Measurements from ENCODE around the gene ABHD14A.

The ABHD14A gene

DNA sequence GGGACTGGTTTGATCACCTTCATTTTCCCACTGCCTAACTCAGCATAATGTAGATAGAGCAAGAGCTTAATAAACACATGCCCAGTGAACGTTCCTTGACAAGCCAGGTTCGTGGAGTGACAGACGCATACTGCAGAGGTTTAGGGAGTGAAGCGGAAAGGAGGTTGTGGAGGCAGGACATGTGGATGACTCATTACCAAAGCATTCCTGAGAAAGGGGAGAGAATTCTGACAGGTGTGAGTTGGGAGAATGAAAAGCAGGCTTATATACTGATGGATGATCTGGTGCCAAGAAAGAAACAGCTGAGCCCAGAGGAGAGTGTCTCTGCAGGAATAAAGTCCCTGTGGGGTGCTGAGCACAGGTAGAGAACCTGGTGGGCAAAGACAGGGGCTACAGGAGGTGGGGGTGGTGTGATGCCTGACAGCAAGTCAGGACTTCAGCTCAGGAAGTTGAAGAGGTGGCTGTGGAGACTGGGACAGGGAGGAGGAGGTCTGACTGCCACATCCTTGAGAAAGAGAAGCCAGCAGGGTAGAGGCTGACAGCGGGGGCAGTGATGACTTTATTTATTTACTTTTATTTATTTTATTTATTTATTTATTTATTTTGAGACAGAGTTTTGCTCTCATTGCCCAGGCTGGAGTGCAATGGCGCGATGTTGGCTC lies 23.2 kb downstream of the ABHD14A start:
- no peak for DNase-seq

DNA sequence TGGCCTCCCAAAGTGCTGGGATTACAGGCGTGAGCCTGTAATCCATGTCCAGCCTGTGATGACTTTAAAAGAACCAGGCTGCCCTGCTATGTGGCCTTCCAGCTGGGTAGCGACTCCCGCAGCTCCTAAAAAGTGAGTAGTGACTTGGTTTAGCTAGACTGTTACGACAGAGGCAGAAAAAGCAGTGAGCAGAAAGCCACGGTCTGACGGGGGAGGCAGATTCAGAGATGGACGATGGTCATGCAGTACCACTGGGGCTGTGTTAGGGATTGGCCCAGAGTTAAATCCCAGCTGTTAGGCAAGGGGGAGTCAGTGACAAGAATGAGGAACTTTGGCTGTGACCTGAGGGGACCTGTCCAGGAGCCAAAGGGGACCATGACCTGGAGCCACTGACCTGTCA lies 23.9 kb downstream of the ABHD14A start:
- no peak for DNase-seq

GRCh38 chr3:51999846-52000245 lies 25.0 kb downstream of the ABHD14A start:
- DNase-seq, result no peak

DNA sequence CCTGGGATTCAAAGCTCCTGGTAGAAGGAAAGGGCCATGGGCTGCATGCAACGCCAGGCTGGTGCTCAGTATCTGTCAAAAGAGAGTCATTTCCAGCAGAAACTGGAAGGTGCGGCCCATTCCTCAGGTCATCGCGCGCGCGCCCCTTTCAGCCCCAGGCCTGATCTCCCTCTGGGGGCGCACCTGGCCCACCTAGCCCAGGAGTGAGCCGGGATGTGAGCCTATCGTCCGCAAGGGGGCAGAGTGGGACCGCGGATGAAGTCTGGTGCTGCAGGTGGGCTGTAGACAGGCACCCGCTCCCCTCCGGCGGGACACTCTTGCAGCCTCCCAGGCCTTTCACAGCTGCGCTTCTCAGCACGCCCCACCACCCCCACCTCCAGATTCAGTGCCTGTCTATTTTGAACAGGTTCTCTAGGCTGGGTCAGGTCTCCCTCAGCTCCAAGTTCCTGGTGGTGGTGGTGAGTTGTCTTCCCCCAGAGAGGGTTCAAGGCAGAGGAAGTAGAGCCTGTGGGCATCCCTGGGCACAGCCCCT lies 26.6 kb downstream of the ABHD14A start:
- peak; percentile 51 for DNase-seq

DNA sequence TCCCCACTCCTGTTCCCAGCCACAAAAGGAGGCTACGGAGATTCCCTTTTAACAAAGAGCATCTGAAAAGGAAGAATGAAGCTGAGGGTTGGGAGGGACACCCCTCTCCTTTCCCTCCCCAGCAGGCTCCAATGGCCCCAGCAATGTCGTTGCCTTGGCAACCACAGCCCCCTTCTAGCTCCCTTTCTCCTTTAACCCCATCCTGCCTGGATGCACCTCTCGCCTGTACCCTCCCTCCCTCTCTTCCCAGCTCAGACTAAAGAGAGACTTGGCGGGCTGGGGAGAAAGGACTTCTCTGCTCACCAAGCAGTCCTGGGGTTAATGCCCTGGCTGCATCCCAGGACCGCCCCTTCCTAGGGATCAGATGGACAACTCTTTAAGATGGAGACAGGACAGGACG lies 27.9 kb downstream of the ABHD14A start:
- DNase-seq, result no peak

GRCh38 chr3:52004163-52004787 lies 29.4 kb downstream of the ABHD14A start:
- DNase-seq, result peak; percentile 14

DNA sequence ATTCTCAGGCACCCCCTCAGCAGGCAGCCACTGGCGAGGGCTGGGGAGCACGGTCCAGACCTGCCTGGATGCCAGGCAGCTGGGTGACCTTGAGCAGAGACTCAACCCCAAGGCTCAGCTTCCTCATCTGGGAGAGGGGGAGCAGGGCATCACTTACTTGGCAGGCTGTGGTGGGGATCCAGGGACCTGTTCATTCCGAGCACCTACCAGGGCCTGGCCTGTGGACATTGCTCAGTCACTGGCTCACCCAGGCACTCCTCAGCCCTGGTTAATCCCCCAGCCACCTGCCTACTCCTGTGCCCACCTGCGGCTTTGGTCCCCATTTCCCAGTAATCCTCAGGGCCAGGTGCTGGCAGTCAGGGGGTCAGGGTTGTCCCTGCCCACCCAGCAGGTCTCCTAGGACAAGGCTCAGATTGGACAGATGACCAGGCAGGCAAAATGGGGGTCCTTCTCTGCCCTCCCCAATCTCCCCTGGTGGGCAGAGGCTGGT lies 30.1 kb downstream of the ABHD14A start:
- no peak for DNase-seq

DNA sequence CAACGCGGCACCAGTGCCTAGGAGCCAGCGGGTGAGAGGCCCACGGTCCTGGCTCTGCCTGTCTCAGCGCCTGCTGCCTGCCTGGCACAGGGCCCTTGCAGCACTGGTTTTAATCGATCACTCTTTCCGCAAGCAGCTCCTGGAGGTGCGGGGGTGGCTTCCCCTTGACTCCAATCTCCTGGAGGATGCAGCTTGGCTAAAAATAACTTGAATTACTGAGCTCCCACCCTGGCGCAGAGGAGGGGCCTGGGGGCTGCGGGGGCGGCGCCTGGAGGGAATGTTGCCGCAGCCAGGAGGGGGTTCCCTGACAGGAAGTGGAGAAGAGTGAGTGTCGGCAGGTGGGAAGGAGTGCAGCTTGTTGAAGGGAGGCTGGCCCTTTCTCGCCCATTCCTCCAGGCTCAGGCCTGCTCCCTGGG lies 30.7 kb downstream of the ABHD14A start:
- peak; percentile 45 for DNase-seq

DNA sequence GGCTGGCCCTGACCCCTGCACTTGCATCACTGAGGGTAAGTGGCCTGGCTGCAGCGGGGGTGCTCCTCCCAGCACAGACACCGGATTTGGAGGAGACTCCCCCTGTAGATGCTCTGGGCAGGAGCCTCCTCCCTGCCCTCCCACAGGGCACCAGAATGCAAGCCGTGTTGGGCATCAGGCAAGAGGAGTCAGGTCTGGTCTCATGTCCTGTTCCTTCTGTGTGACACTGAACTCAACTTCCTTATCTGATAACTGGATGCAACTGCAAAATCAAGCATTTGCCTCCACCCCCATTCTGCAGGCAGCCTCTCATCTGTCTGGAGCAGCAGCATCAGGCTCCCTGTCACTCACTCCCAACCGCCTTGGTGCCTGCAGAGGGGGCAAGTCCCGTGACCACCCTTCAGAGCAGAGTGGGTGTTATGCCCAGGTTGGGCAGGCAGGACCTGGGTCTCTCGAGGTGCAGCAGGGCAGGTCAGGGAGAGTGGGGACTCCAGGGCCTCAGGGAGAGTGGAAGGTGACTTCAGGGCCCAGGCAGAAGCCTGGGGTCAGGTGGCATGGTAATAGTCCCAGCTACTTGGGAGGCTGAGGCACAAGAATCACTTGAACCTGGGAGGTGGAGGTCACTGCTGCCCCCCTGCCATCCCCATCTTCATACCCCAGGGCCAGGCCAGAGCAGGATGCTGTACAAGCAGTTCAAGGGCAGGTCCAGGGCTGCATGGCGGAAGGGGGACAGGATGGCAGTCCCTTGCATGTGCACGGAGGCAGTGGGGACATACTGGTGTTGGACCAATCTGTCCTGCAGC lies 31.4 kb downstream of the ABHD14A start:
- no peak for DNase-seq

- no peak for DNase-seq
Observed at GRCh38 chr3:52006820-52007133, 31.9 kb downstream of the ABHD14A start.

DNA sequence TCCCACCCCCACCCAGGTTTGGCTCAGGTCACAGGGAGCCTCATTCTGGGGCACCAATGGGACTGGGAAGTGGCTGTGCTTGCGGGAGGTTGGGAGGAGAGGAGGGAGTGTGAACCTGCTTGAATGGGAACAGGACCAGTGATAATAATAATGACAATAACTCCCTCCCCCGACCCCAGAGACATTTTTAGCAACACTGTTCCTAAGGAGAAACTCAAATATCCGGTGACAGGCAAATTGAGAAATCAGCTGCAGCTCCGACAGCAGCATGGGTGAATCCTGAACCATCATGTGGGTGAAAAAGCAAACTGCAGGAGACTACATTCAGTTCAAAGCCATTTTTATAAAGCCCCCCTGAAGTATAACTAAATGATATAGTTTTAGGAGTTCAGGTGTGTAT lies 32.4 kb downstream of the ABHD14A start:
- no peak for DNase-seq

DNA sequence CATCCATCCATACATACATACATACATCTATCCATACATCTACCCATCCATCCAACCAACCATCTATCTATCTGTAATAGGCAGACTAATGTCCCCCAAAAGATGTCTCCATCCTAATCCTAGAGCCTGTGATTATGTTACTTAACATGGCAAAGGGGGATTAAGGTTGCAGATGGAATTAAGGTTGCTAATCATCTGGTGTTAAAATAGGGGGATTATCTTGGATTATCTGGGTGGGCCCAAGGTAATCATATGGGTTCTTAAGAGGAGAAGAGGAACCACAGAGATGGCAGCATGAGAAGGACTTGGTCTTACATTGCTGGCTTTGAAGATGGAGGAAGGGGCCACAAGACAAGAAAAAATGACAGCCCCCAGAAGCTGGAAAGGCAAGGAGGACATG lies 35.6 kb downstream of the ABHD14A start:
- DNase-seq, result no peak

DNA sequence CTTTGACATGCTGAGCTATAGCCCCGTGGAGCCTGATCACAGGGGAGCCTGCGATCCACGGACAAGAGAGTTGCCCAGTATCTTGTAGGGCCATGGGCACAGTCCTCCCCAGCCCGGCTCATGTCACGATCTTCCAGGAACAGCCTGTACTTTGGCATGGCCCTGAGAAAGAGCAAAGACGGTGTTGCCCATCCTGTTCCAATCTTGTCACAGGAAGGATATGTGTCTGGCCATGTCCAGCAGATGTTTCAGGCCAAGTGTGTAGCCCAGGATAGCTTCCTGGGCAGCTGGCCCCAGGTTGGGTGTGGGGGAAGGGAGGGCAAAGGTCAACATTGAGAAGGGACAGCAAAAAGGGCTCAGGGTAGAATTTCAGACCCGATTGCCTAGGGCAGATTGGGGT lies 37.8 kb downstream of the ABHD14A start:
- no peak for DNase-seq

DNA sequence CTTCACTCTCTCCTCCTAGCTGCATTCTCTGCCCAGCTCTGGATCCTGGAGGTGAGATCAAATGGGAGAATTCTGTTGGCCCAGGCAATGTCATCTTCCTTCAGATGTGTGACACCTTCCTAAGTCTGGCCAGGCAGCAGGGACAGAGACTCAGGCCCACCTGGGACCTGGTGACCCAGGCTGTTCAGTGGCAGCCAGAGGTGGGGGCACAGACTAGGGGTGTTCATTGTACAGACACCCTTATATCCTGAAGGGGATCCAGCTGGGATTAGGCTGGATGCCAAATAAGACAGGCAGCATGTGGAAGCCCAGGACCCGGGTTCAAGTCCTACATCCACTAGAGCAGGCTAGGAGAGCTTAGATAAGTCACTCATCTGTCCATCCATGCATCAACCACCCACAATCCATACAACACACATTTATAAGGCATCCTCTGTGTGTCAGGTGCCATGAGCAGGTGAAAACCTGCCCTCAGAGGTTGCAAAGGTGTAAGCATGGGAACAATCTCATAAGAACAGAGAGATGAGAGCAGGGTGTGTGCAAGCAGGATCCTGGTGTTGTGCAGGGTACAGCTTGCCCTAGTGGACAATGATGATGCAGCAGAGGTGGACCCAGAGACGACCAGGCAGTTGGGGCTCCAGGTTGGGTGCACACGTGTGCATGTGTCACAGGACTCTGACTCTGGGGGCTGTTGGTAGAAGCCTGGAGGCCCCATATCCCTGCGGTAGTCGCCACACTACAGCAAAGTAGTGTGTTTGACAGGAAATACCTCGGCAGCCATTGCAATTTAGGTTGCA lies 39.1 kb downstream of the ABHD14A start:
- no peak for DNase-seq

DNA sequence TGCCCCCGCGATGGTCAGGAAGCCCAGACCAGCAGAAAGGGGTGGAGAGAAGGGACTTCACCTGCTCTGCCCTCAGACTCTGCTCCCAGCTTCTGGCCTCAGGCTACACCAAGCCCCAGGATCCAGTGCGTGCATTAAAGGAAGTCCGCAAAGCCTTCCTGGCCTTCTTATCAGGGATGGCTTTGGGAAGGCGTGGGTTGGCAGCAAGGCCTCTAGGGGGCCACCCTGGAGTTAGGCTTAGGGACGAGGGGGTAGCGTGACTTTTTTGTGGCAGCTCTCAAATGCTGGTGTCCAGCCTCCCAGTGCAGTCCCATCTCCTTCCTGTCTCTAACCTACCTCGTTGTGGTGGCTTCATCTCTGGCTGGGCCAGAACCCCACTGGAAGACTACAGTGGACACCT lies 39.7 kb downstream of the ABHD14A start:
- no peak for DNase-seq

DNA sequence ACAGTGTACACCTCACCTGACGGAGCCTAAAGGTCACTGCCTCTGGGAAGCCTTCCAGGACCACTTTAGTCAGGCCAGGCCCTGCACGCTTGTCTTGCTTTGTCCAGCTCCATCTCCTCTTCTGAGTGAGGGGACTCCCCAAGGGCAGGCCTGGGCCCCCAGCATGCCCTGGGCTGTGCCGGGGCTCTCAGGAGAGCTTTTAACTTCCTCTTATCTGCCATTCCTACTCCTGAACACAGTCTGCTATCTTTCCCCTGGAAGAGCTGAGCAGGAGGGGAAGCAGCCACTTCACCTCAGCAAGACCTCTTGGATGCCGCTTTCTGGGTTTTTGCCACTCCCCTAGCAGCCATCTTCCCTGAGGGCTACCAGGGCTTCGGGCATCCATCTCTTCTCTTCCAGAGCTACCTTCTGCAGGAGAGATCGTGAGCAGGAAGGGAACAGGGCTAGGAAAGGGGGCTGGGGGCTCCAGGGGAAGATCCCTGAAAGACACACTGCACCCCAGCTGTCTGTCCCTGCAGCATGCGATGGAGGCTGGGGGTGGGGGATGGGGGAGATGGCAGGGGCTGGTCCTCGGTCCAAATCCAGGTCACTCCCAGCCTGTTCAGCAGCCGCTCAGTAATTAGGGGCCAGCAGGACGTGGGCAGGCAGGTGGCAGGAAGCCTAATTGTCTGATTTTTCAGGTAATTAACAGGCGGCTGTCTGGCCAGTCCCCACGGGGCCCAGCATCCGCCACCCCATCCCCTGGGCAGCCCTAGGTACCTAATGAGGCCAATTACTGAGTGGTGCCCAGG lies 40.8 kb downstream of the ABHD14A start:
- no peak for DNase-seq

GRCh38 chr3:52017586-52017985 lies 42.7 kb downstream of the ABHD14A start:
- DNase-seq, result no peak

DNA sequence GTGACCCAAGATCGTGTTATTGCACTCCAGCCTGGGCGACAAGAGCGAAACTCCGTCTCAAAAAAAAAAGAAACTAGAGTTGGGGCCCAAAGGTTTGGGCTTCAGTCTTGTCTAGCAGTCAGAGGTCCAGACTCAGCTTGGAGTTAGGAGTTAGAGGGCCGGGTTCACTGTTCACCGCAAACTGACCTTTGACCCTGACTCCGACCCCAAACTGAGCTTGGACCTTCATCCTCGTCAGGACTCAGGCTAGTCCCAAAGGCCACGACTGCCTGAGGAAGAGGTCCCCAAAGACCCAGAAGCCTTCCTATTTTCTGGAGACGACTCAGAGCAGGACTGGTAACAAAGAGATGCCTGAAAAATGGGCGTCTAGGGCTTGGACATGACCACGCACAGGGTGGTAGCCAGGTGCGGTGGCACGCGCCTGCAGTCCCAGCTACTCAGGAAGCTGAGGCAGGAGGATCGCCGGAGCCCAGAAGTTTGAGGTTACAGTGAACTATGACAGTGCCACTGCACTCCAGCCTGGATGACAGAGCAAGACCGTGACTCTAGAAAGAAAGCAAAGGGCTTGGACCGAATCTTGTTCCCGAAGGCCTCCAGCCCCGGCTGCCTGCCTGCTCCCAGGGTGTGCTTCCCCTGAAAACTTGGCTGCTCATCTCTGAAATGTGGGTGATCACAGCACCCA lies 43.6 kb downstream of the ABHD14A start:
- no peak for DNase-seq

DNA sequence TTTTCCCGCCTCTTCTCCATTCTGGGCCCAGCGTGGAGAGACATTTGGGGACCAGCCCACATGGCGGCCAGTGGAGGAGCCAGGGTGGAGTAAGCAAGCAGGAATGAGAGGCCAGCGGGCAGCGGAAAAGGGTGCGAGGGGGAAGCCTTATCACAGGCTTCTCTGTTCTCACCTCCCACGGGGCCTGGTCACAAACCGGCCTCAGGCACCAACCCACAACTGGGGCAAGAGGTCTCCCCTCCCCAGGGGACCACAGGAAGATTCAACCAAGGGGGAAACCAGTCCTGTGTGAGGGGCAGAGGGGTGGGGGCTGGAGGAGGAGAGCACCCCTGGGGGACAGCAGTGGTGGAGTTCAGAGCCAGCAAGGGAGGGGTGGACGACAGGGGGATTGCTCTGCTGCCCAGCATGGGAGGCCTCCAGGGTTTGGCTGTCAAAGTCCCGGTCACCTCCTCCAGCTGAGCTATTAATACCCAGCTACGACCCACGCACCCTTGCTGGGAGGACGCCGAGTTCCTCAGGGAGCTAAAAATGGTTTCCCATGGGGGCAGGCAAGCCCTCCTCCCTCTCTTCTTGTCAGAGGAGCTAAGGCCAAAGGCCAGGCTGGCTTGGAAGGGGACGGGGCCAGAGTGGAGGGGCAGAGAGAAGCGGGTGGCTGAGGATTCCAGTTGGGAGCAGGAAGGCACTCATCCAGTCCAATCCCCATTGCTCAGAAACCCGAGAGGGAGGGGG lies 44.7 kb downstream of the ABHD14A start:
- DNase-seq, result no peak

DNA sequence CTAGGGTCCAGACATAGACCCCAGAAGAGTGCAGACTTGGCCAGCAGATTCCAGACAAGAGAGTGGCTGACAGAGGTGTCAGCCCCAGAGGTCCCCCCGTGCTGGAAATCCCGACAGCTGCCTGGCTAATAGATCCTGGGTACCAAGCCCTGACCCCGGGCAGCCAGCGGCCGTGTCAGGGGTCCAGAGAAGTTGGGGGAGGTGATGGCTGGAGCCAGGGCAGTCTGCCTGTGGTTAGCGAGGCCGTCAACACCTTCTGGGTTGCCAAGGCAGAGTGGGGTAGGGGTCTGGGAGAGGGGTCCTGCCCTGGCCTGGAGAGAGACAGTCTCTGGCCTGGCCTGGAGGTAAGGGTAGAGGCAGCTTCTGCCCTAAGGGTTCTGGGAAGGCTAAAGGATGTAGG lies 45.9 kb downstream of the ABHD14A start:
- no peak for DNase-seq

Data from NCI-H1092 treated with DMSO at 0.1 percent for 48 hours (cell line).